GM18520 (cell line): ENCODE measurements around the gene EMD.
A peak's percentile ranks its signal among the peaks of the same experiment; 100 is the strongest.
"Not testable (repeated sequence)": the region's sequence is repeated elsewhere in the genome, so short reads cannot be mapped to it uniquely, and the experiment has no call there.

Experiments used
- ATAC-seq: cut with Tn5 transposase; IDR thresholded peaks from one replicate; pipeline ENCODE4 v1.9.1; 2021; ENCODE audit not compliant: unreplicated experiment

The EMD gene

GRCh38 chrX:154378799-154379568 lies at the start of gene EMD:
Gene EMD, plus strand, starts transcription at chrX:154379295. Its CDS starts 190 bp downstream, at chrX:154379485.
- peak; percentile 67 for ATAC-seq

DNA sequence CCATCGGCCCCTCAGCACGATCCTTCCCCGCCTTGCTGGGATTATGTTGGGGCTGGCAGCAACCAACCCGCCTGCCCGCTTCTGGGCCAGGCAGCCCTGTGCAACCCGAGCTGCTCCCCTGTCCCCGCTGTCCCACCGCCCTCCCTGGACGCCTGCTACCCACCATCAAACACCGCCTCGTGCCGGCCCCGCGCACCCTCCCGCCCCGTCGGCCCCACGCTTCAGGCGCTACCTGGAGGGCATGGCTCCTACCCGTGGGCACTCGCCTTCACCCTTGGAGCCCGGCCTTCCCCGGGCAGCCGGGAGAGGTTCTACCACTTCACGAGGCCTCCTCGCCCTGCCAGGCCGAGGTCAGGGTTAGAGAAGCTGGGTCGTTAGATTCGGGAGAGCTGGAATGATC lies 46.5 kb upstream of the EMD start:
- no peak for ATAC-seq

- no peak for ATAC-seq
Observed at GRCh38 chrX:154333116-154333515, 46.0 kb upstream of the EMD start.

DNA sequence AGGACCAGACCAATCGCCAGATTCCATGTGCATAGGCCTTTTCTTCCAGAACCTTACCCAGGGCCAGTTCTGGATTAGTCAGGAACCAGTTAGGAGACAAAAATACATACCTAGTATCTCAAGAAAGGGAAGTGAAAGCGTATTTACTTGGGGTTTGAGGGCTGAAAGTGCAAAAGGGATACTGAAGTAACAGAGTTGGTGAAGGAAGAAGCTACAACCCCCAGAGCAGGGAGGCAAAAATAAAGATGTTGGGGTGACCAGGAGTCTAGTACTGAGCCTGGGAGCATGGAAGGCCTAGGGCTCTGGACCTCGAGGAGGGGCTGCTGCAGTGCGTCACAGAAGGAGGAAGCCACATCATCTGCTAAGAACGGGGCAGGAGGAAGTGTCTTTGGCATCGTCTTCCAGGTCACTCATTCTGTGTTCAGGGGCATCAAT lies 45.2 kb upstream of the EMD start:
- no peak for ATAC-seq

- ATAC-seq: no peak
Observed at GRCh38 chrX:154334496-154334895, 44.6 kb upstream of the EMD start.

DNA sequence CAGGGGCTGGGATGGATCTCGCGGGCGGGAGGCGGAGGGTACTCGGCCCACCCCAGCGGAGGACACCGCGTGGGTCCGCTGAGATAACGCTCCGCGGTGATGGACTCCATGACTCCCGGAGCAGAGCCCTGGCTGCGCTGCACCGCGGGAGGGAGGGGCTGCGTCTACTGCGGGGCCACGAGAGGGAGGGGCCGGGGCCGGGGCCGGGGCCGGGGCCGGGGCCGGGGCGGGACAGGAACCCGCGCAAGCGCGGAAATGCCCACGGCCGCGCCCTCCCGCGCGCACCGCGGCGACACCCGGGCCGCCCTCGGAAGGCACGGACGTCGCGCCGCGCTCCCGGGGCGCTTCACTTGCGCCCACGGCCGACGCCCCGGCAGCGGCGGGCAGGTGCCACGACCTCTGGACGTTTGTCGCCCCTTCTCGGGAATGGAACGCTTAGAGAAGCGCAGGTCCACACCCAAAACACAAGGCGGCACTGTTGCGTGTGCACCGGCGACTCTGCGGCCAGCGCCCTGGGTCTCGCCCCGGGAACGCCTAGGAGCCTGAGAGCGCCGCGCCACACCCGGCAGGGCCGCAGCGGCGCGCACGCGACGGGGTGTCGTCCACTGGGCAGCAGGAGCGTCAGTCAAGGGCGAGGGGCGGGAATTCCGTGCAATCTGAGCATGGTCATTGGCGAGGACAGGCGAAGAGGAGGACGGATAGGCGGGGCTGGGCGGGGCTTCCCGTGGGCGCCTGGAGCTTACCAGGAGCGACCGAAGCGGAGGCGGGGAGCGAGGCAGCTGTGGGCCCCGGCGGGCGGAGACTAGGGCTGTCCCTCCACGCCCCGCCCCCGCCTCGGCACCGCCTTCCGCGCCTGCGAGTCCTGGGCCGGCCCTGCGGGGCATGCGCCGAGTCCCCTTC lies 37.4 kb upstream of the EMD start:
- peak; percentile 54 for ATAC-seq

GRCh38 chrX:154343063-154343462 lies 36.0 kb upstream of the EMD start:
- not testable (repeated sequence) for ATAC-seq

- ATAC-seq: peak; percentile 29
Observed at GRCh38 chrX:154343620-154344019, 35.5 kb upstream of the EMD start.

- no peak for ATAC-seq
Observed at GRCh38 chrX:154348114-154348531, 31.0 kb upstream of the EMD start.

DNA sequence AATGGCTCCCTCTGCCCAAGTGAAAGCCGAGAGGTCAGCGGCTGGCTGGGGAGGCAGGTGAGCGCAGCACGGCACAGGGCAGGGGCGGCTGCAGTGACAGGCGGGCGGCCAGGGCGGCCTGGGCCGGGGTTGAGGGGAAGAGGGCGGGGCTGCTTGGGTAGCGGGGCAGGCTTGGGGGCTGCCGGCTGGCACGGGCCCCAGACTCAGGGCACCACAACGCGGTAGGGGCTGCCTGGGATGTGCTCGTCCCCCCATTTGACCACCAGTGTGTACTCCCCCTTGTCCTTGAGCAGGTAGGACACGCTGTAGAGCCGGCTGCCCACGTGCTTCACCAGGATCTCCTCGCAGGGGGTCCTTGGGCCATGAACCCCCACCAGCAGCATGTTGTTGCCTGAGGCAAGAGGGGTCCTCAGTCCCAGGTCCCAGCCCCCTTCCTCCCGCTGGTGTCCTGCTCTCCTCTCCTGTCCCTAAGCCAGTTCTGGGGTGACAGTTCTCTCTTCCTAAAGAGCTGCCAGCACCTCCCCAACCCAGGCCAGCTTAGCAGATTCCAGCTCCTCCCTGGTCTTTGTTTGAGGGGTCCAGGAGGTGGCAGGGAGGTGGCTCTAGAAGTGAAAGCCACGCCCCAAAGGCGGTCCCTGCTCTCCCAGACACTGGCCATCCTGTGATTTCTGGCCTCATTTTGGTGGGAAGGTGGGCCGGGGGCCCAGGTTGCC lies 30.3 kb upstream of the EMD start:
- no peak for ATAC-seq

DNA sequence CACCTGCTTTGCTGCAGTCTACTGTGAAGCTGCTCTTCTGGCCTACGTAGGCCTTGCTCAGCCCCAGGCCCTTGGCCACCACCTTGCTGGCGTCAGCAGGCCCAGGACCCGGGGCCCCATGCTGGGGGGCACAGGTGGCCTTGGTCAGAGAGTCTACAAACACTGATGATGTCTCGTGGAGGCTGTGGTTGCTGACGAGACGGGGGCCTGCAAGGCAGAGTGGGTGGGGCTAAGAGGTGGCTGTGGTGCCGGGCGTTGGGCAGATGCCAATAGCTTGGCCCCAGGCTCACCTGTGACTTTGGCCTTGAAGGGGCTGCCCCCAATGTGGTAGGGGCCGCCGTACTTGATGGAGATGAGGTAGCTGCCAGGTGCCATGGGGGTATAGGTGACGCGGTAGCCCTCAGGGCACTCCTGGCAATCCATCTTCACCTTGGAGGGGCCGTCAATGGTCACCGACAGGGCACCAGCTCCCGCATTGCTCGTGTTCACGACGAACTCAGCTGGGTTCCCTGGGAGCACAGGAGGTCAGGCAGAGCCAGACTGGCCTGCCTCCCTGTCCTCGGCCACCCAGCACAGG lies 29.6 kb upstream of the EMD start:
- ATAC-seq: no peak

GRCh38 chrX:154349979-154350378 lies 29.1 kb upstream of the EMD start:
- no peak for ATAC-seq

GRCh38 chrX:154350429-154351182 lies 28.5 kb upstream of the EMD start:
- no peak for ATAC-seq

GRCh38 chrX:154351183-154352011 lies 27.7 kb upstream of the EMD start:
- no peak for ATAC-seq

DNA sequence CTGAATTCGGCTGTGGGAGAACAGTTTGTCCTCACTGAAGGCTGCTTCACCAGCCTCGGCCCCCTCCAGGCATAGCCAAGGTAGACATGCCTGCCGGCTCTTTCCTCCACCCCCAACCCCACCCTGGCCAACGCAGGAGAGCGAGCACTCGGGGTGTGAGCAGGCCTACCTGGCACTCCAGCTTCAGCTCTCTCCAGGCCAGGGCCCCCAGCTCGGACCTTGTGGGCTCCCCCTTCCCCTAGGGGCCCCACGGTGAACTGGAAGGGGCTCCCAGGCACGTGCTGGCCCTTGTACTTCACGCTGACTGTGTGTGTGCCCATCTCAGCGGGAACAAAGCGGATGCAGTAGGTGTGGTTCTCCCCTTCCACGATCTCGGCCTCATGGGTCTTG lies 27.1 kb upstream of the EMD start:
- ATAC-seq: no peak

DNA sequence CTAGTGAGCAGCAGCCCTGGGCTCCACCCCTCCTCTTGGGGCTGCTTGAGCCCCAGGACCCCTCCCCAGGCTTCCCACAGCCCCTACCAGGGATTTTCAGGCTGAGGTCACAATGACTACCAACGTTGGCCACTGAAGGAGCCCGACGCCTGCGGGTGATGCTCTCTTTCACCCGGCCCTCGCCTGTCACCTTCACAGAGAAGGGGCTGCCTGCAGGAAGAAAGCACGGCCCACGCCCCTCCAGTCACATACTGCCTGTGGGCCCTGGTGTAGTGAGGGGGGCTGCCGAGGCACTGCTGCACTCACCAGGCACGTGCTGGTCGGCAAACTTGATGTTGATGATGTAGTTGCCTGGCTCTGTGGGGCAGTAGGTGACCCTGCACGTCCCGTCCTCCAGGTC lies 26.6 kb upstream of the EMD start:
- no peak for ATAC-seq

DNA sequence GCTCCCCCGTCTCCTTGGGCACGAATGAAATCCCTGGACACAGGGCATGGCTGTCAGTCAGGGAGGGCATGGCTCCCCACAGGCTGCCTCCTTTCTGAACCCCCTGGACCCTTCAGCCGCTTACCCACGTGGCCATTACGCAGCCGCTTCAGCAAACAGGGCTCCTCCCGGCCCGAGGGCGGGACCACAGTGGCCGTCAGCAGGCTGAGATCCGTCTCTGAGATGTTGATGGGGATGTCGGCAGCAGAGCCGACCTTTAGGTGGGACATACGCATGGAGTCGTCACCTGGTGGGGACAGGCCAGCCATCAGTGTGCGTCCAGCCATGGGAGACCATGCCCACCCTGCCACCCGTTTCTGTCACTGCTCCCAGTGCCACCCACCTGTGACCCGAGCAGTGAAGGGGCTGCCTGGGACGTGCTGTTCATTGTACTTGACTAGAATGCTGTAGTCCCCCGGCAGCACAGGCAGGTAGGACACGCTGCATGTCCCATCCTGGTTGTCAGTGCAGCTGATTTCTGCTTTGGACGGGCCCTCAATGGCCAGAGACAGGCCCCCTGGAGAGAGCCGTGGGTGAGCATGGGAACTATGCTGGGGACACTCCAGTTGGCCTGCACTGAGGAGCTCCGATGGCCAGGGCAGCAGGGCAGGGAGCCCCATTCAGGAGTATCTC lies 25.8 kb upstream of the EMD start:
- no peak for ATAC-seq

- no peak for ATAC-seq
Observed at GRCh38 chrX:154354013-154354412, 25.1 kb upstream of the EMD start.

DNA sequence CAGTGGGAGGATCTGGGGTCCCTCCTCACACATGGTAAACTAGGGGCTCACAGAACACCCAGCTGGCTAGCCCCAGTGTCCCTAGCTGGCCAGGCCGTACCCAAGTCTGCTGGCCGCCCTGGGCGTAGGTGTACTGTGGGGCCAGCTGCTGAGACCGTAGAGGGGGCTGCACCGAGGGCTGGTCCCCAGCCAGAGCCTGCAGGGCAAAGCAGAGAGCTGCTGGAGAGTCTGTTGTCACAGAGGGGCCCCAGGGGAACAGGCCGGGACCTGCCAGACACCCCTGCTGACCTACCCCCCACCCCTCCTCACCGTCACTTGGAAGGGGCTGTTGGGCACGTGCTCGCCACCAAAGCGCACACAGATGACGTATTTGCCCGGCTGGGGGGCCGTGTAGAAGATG lies 24.6 kb upstream of the EMD start:
- no peak for ATAC-seq
